ENCODE data around the gene NAV3. TPM values are rescaled to one million over a fixed set of nuclear protein-coding genes. Genes with fewer than 3 reads are reported as not detected.

NAV3 gene
- total RNA-seq, 5 donors from 2014 or later (not counting 1 experiment from before 2014, with no cell fraction given), result 0.26 TPM; not detected in 4

DNA sequence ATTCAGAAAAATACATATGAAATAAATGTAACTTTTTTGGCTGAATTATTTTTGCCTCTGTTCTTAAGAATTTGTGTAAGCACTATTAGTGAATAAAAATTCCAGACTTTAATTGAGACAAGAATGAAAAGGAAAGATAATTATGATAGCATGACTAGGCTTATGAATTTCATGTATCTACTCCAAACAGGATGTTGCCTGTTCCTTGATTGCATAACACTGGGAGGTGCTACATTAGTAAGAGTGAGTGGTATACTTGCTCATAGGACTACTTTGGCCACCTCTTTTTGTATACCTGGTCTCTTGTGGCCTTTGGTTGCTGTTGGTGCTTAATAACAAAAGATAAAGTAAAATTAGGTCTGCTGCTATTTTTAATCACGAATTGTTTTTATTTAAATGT, 112.8 kb downstream of the NAV3 start:
- no peak overlapping the region for H3K27ac ChIP-seq (ENCODE audit: low read length)
- no peaks in the 10 kb centered on the region for H3K27me3 ChIP-seq (replicated peaks in 1 of 2; ENCODE audit: control insufficient read depth in 2 of 2, extremely low read depth in 1 of 2, insufficient read depth in 2 of 2, low read length in 1 of 2)
- DNase-seq (no peak), ATAC-seq (replicated peaks in 1 of 4) (no peak)
- Mint-ChIP-seq H3K27me3 (no peaks in the 10 kb centered on the region), H3K27ac (no peak overlapping the region), H3K9me3 (peaks cover 0 to 13% (median 3%) of the 10 kb centered on the region in 3 donors), H3K36me3 (no peaks in the 10 kb centered on the region), H3K4me3 (no peak overlapping the region), H3K4me1 (no peaks in the 10 kb centered on the region)
- H3K9me3 ChIP-seq, result no peaks in the 10 kb centered on the region
- ChIA-PET CTCF (no interaction called here), POLR2A (no interaction called here)
- no peaks in the 10 kb centered on the region for H3K4me1 ChIP-seq (ENCODE audit: control insufficient read depth in 1 of 2, extremely low read depth in 1 of 2, insufficient read depth in 2 of 2, low read length in 2 of 2)
- no peaks in the 10 kb centered on the region for H3K36me3 ChIP-seq (ENCODE audit: control insufficient read depth in 2 of 2, extremely low read depth in 1 of 2, insufficient read depth in 1 of 2, low read length in 1 of 2)
- no peak overlapping the region for H3K4me3 ChIP-seq (ENCODE audit: control insufficient read depth in 1 of 2, extremely low read depth in 1 of 2, low read length in 1 of 2)
- WGBS (ENCODE audit: insufficient coverage), result no CpG with 5 or more reads among the region's 1 CpG

DNA sequence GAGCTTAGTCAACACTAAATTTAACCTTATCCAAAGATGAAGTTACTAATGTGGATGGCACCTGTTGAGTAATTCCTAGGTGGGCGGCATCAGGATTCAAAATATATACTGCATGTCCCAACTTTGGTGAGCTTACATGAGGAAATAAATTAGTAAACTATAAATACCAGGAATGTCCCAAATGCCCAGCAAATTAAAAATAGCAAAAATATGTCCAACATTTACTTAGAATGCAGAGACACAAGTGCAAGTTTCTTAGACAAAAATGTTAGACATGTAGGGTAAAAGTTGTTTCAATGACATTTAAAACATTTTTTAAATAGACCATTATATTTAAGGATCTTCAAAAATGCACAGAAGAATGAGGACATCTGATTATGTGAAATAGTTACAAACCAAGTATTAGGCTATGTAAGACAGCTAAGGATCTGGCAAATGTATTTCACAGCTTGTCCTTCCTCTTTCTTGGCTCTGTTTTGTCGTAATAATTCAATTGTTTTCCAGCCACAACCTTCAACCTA, 115.9 kb downstream of the NAV3 start:
- H3K27me3 Mint-ChIP-seq, result no peaks in the 10 kb centered on the region
- H3K36me3 ChIP-seq (ENCODE audit: control insufficient read depth in 2 of 2, extremely low read depth in 1 of 2, insufficient read depth in 1 of 2, low read length in 1 of 2), result no peaks in the 10 kb centered on the region
- POLR2A ChIA-PET, result interaction anchor here in 1 of 2 donors (0.6 kb wide), 1 partner anchor 111 kb away, joined by 5 read pairs; no protein-coding TSS in a partner anchor
- no peak for DNase-seq
- no peak overlapping the region for H3K4me3 ChIP-seq (ENCODE audit: control insufficient read depth in 1 of 2, extremely low read depth in 1 of 2, low read length in 1 of 2)
- H3K36me3 Mint-ChIP-seq, result no peaks in the 10 kb centered on the region
- H3K27ac ChIP-seq (ENCODE audit: low read length), result no peak overlapping the region
- H3K9me3 Mint-ChIP-seq, result peaks cover 3 to 12% (median 6%) of the 10 kb centered on the region in 3 donors
- no CpG with 5 or more reads among the region's 2 CpGs for WGBS (ENCODE audit: insufficient coverage)
- ATAC-seq (replicated peaks in 1 of 4), result no peak
- no peaks in the 10 kb centered on the region for H3K27me3 ChIP-seq (replicated peaks in 1 of 2; ENCODE audit: control insufficient read depth in 2 of 2, extremely low read depth in 1 of 2, insufficient read depth in 2 of 2, low read length in 1 of 2)
- no peaks in the 10 kb centered on the region for H3K4me1 ChIP-seq (ENCODE audit: control insufficient read depth in 1 of 2, extremely low read depth in 1 of 2, insufficient read depth in 2 of 2, low read length in 2 of 2)
- no peaks in the 10 kb centered on the region for H3K4me1 Mint-ChIP-seq
- CTCF ChIA-PET, result no interaction called here
- no peak overlapping the region for H3K4me3 Mint-ChIP-seq
- H3K9me3 ChIP-seq, result no peaks in the 10 kb centered on the region
- H3K27ac Mint-ChIP-seq, result no peak overlapping the region

DNA sequence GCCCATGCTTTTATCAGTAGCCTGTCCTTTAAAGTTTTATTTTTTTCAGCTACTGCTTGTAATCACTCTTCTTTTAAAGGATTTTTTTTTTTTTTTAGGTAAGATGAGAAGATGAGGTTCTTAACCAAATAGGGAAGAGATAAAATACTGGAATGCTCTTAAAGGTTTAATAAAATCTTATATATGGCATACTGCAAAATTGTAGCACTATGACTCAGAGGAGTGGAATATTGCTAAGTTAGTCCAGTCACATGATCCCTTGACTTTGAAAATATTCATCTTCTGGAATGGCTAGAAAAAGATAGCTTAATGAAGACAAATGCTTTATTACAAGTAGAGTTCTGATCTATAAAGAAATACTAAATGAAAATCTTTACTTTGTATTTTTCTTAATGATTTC, 116.6 kb downstream of the NAV3 start:
- DNase-seq (no peak), ATAC-seq (replicated peaks in 1 of 4) (no peak)
- no peaks in the 10 kb centered on the region for H3K4me1 Mint-ChIP-seq
- H3K36me3 Mint-ChIP-seq, result no peaks in the 10 kb centered on the region
- no peak overlapping the region for H3K4me3 Mint-ChIP-seq
- H3K4me3 ChIP-seq (ENCODE audit: control insufficient read depth in 1 of 2, extremely low read depth in 1 of 2, low read length in 1 of 2), result no peak overlapping the region
- peaks cover 6 to 14% (median 7%) of the 10 kb centered on the region in 3 donors for H3K9me3 Mint-ChIP-seq
- H3K27me3 Mint-ChIP-seq, result no peaks in the 10 kb centered on the region
- ChIA-PET CTCF (no interaction called here), POLR2A (interaction anchor here (0.6 to 0.7 kb wide), 2 partner anchors 112 to 306 kb away, joined by 3 to 5 read pairs; no protein-coding TSS in a partner anchor)
- H3K27me3 ChIP-seq (replicated peaks in 1 of 2; ENCODE audit: control insufficient read depth in 2 of 2, extremely low read depth in 1 of 2, insufficient read depth in 2 of 2, low read length in 1 of 2), result no peaks in the 10 kb centered on the region
- no peaks in the 10 kb centered on the region for H3K9me3 ChIP-seq
- no peaks in the 10 kb centered on the region for H3K4me1 ChIP-seq (ENCODE audit: control insufficient read depth in 1 of 2, extremely low read depth in 1 of 2, insufficient read depth in 2 of 2, low read length in 2 of 2)
- no peak overlapping the region for H3K27ac ChIP-seq (ENCODE audit: low read length)
- no peaks in the 10 kb centered on the region for H3K36me3 ChIP-seq (ENCODE audit: control insufficient read depth in 2 of 2, extremely low read depth in 1 of 2, insufficient read depth in 1 of 2, low read length in 1 of 2)
- H3K27ac Mint-ChIP-seq, result no peak overlapping the region

DNA sequence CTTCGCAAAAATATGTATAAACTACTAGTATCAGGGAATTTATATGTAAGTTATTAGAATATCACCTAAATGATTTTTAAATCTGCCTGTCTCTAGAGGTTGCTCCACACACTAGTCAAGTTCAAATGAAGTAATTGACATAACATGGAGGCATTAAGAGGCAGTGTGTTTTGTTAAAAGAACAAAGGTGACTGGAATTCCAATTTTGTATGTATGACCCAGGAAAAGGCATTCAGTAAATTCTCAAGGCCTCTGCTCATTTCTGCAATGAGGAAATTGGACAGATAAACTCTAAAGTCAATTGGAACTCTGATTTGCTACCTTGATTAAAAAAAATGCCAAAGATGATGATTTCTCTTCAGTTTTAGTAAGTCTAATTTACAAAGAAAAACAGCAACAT, 117.1 kb downstream of the NAV3 start:
- no CpG with 5 or more reads among the region's 1 CpG for WGBS (ENCODE audit: insufficient coverage)
- H3K4me1 Mint-ChIP-seq, result no peaks in the 10 kb centered on the region
- no peak for ATAC-seq (replicated peaks in 1 of 4)

DNA sequence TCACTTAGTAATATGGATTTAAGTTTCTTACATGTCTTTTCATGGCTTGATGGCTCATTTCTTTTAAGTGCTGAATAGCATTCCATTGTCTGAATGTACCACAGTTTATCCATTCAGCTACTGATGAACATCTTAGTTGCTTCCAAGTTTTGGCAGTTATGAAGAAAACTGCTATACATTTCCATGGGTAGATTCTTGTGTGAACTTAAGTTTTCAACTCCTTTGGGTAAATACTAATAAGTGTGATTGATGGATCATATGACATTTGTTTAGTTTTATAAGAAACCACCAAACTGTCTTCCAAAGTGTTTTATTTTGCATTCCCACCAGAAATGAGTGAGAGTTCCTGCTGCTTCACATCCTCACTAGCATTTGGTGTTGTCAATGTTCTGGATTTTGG, 119.2 kb downstream of the NAV3 start:
- Mint-ChIP-seq H3K27ac (no peak overlapping the region), H3K36me3 (no peaks in the 10 kb centered on the region), H3K4me3 (no peak overlapping the region), H3K9me3 (peaks cover 5 to 13% (median 6%) of the 10 kb centered on the region in 3 donors), H3K27me3 (no peaks in the 10 kb centered on the region), H3K4me1 (no peaks in the 10 kb centered on the region)
- CTCF ChIA-PET, result no interaction called here
- no peak overlapping the region for H3K4me3 ChIP-seq (ENCODE audit: control insufficient read depth in 1 of 2, extremely low read depth in 1 of 2, low read length in 1 of 2)
- no peaks in the 10 kb centered on the region for H3K4me1 ChIP-seq (ENCODE audit: control insufficient read depth in 1 of 2, extremely low read depth in 1 of 2, insufficient read depth in 2 of 2, low read length in 2 of 2)
- no peaks in the 10 kb centered on the region for H3K36me3 ChIP-seq (ENCODE audit: control insufficient read depth in 2 of 2, extremely low read depth in 1 of 2, insufficient read depth in 1 of 2, low read length in 1 of 2)
- DNase-seq (no peak), ATAC-seq (replicated peaks in 1 of 4) (no peak)
- H3K27me3 ChIP-seq (replicated peaks in 1 of 2; ENCODE audit: control insufficient read depth in 2 of 2, extremely low read depth in 1 of 2, insufficient read depth in 2 of 2, low read length in 1 of 2), result no peaks in the 10 kb centered on the region
- POLR2A ChIA-PET, result no interaction called here
- no peak overlapping the region for H3K27ac ChIP-seq (ENCODE audit: low read length)
- H3K9me3 ChIP-seq, result no peaks in the 10 kb centered on the region

More for the DNA sequence above, 117.1 kb downstream of the NAV3 start:
- no peaks in the 10 kb centered on the region for H3K36me3 ChIP-seq (ENCODE audit: control insufficient read depth in 2 of 2, extremely low read depth in 1 of 2, insufficient read depth in 1 of 2, low read length in 1 of 2)
- H3K9me3 Mint-ChIP-seq, result peaks cover 6 to 14% (median 7%) of the 10 kb centered on the region in 3 donors
- POLR2A ChIA-PET, result interaction anchor here in 1 of 2 donors (0.7 kb wide), 1 partner anchor 306 kb away, joined by 3 read pairs; no protein-coding TSS in a partner anchor
- no peak overlapping the region for H3K27ac ChIP-seq (ENCODE audit: low read length)
- H3K27me3 Mint-ChIP-seq, result no peaks in the 10 kb centered on the region
- H3K4me1 ChIP-seq (ENCODE audit: control insufficient read depth in 1 of 2, extremely low read depth in 1 of 2, insufficient read depth in 2 of 2, low read length in 2 of 2), result no peaks in the 10 kb centered on the region
- no peaks in the 10 kb centered on the region for H3K9me3 ChIP-seq
- no peak overlapping the region for H3K27ac Mint-ChIP-seq
- no peaks in the 10 kb centered on the region for H3K36me3 Mint-ChIP-seq
- H3K27me3 ChIP-seq (replicated peaks in 1 of 2; ENCODE audit: control insufficient read depth in 2 of 2, extremely low read depth in 1 of 2, insufficient read depth in 2 of 2, low read length in 1 of 2), result no peaks in the 10 kb centered on the region
- H3K4me3 Mint-ChIP-seq, result no peak overlapping the region
- CTCF ChIA-PET, result no interaction called here
- DNase-seq, result no peak
- H3K4me3 ChIP-seq (ENCODE audit: control insufficient read depth in 1 of 2, extremely low read depth in 1 of 2, low read length in 1 of 2), result no peak overlapping the region

DNA sequence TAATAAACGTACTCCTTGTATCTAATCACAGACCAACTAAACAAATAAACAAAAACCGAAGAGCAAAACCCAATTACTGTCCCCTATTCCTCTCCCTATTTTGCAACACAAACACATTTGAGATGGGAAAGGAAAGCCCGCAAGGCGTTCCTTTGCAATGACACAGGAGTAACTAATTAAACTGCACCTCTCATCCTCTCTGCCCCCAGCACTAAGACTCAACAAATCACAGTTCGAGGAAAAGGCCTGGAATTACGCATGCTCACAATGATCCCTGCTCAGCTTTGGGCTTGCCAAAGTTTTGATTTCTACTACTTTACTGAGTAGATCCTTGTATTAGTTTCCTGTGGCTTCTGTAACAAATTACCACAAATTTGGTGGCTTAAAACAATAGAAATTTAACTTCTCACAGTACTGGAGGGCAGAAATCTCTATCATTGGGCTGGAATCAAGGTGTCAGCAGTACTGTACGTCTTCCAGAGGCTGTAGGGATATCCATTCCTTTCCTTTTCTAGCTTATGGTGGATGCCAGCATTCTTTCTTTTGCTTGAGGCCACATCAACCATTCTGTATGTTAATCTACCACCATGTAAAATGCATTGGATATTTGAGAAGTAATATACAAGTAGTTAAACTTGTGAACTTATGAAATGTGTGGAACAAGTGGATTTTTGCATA, 123.0 kb downstream of the NAV3 start:
- Mint-ChIP-seq H3K27me3 (no peaks in the 10 kb centered on the region), H3K27ac (no peak overlapping the region), H3K9me3 (peaks cover 5 to 10% (median 6%) of the 10 kb centered on the region in 3 donors), H3K4me1 (no peaks in the 10 kb centered on the region), H3K36me3 (no peaks in the 10 kb centered on the region), H3K4me3 (no peak overlapping the region)
- Histone ChIP-seq H3K4me3 (ENCODE audit: control insufficient read depth in 1 of 2, extremely low read depth in 1 of 2, low read length in 1 of 2) (no peak overlapping the region), H3K27me3 (replicated peaks in 1 of 2; ENCODE audit: control insufficient read depth in 2 of 2, extremely low read depth in 1 of 2, insufficient read depth in 2 of 2, low read length in 1 of 2) (no peaks in the 10 kb centered on the region), H3K36me3 (ENCODE audit: control insufficient read depth in 2 of 2, extremely low read depth in 1 of 2, insufficient read depth in 1 of 2, low read length in 1 of 2) (no peaks in the 10 kb centered on the region), H3K27ac (ENCODE audit: low read length) (no peak overlapping the region), H3K9me3 (no peaks in the 10 kb centered on the region), H3K4me1 (ENCODE audit: control insufficient read depth in 1 of 2, extremely low read depth in 1 of 2, insufficient read depth in 2 of 2, low read length in 2 of 2) (no peaks in the 10 kb centered on the region)
- DNase-seq (no peak), ATAC-seq (replicated peaks in 1 of 4) (no peak)
- WGBS (ENCODE audit: insufficient coverage), result 84% methylated on average over 3 of the region's 7 CpGs
- ChIA-PET CTCF (no interaction called here), POLR2A (no interaction called here)
